RWPE1 (cell line): ENCODE measurements around the gene METTL9.
A peak's percentile ranks its signal among the peaks of the same experiment; 100 is the strongest.
"Not testable (repeated sequence)": the region's sequence is repeated elsewhere in the genome, so short reads cannot be mapped to it uniquely, and the experiment has no call there.

Source experiments
- CTCF ChIA-PET: fragments of 350-600 bp; sonication (Branson Sonifier 250); formaldehyde crosslinking; extraction: SDS; loops from one replicate; lab custom pipeline; 2021; lab: Yijun Ruan, JAX
- POLR2A ChIA-PET: fragments of 400-600 bp; formaldehyde crosslinking; extraction: SDS; loops from one replicate; lab custom pipeline; 2020; ENCODE audit warnings: antibody characterized with exemption; ENCODE audit not compliant: low non-redundant PET; lab: Yijun Ruan, JAX
- DNase-seq: peaks from one replicate; pipeline ENCODE4 v3.0.0; 2012; ENCODE audit warnings: low spot score
- H3K27ac ChIP-seq: fragments of 450-650 bp; 2 replicates; pipeline ENCODE4 v1.5.1; 2017
- CTCF ChIP-seq: fragments of 450-650 bp; conservative IDR thresholded peaks from 2 replicates; pipeline ENCODE4 v1.5.1; 2017; ENCODE audit warnings: low read depth, mild to moderate bottlenecking

The METTL9 gene

GRCh38 chr16:21622545-21622944 is 23.2 kb downstream of the METTL9 start:
- H3K27ac ChIP-seq, result no peak overlapping the region
- ChIA-PET CTCF (interaction anchor here (0.6 to 0.7 kb wide), 2 partner anchors 38 to 46 kb away, joined by 4 to 5 read pairs; no protein-coding TSS in a partner anchor), POLR2A (no interaction called here)
- TF ChIP-seq CTCF, result no peak
- DNase-seq, result no peak

- ChIA-PET CTCF (no interaction called here), POLR2A (no interaction called here)
- no peak for TF ChIP-seq CTCF
- no peak overlapping the region for H3K27ac ChIP-seq
- DNase-seq, result no peak
These were observed 25.6 kb downstream of the METTL9 start for GRCh38 chr16:21625026-21625425.

- peak; percentile 73 for DNase-seq
- ChIA-PET CTCF (interaction anchor here (0.5 kb wide), 1 partner anchor 14 kb away, joined by 6 read pairs; no protein-coding TSS in a partner anchor), POLR2A (no interaction called here)
- TF ChIP-seq CTCF, result no peak
- no peak overlapping the region for H3K27ac ChIP-seq
These were observed 27.4 kb downstream of the METTL9 start for GRCh38 chr16:21626659-21627277.

GRCh38 chr16:21628121-21628726 is 28.8 kb downstream of the METTL9 start:
- TF ChIP-seq CTCF, result no peak
- no peak for DNase-seq
- ChIA-PET POLR2A (no interaction called here), CTCF (interaction anchor here (1.1 kb wide), 1 partner anchor 16 kb away, joined by 6 read pairs; no protein-coding TSS in a partner anchor)
- no peak overlapping the region for H3K27ac ChIP-seq

- no peak for DNase-seq
These were observed 29.4 kb downstream of the METTL9 start for GRCh38 chr16:21628772-21629171.

GRCh38 chr16:21629616-21630539 is 30.5 kb downstream of the METTL9 start:
- DNase-seq, H3K27ac ChIP-seq, CTCF ChIA-PET, POLR2A ChIA-PET: not testable (repeated sequence)

More at GRCh38 chr16:21628772-21629171, 29.4 kb downstream of the METTL9 start:
- ChIA-PET POLR2A (interaction anchor here (0.6 kb wide), 1 partner anchor 1443 kb away, joined by 3 read pairs; no protein-coding TSS in a partner anchor), CTCF (interaction anchor here (1.1 kb wide), 1 partner anchor 15 kb away, joined by 6 read pairs; no protein-coding TSS in a partner anchor)
- TF ChIP-seq CTCF, result no peak
- no peak overlapping the region for H3K27ac ChIP-seq

GRCh38 chr16:21630866-21631265 is 31.5 kb downstream of the METTL9 start:
- CTCF ChIA-PET, result interaction anchor here (0.7 kb wide), 1 partner anchor 1521 kb away, joined by 4 read pairs; no protein-coding TSS in a partner anchor
- H3K27ac ChIP-seq, DNase-seq, POLR2A ChIA-PET: not testable (repeated sequence)

- H3K27ac ChIP-seq, DNase-seq, POLR2A ChIA-PET: not testable (repeated sequence)
- CTCF ChIA-PET, result interaction anchor here (0.7 kb wide), 1 partner anchor 1520 kb away, joined by 4 read pairs; no protein-coding TSS in a partner anchor
These were observed 32.0 kb downstream of the METTL9 start for GRCh38 chr16:21631376-21631775.

GRCh38 chr16:21631951-21632575 is 32.7 kb downstream of the METTL9 start:
- H3K27ac ChIP-seq, DNase-seq, CTCF ChIA-PET, POLR2A ChIA-PET: not testable (repeated sequence)
